ENCODE measurements around the gene ADPRM. TPM values are rescaled to one million over a fixed set of nuclear protein-coding genes. Genes with fewer than 3 reads are reported as not detected.

ADPRM gene, protein sequence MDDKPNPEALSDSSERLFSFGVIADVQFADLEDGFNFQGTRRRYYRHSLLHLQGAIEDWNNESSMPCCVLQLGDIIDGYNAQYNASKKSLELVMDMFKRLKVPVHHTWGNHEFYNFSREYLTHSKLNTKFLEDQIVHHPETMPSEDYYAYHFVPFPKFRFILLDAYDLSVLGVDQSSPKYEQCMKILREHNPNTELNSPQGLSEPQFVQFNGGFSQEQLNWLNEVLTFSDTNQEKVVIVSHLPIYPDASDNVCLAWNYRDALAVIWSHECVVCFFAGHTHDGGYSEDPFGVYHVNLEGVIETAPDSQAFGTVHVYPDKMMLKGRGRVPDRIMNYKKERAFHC
- total RNA-seq: 1 to 10 TPM; 3.6 to 9.6 (median 4.5) TPM
- long read RNA-seq, partial matches to known transcripts: 0 of 2 reads
- long read RNA-seq, other reads (novel, unspliced or antisense): 1 of 2 reads

DNA sequence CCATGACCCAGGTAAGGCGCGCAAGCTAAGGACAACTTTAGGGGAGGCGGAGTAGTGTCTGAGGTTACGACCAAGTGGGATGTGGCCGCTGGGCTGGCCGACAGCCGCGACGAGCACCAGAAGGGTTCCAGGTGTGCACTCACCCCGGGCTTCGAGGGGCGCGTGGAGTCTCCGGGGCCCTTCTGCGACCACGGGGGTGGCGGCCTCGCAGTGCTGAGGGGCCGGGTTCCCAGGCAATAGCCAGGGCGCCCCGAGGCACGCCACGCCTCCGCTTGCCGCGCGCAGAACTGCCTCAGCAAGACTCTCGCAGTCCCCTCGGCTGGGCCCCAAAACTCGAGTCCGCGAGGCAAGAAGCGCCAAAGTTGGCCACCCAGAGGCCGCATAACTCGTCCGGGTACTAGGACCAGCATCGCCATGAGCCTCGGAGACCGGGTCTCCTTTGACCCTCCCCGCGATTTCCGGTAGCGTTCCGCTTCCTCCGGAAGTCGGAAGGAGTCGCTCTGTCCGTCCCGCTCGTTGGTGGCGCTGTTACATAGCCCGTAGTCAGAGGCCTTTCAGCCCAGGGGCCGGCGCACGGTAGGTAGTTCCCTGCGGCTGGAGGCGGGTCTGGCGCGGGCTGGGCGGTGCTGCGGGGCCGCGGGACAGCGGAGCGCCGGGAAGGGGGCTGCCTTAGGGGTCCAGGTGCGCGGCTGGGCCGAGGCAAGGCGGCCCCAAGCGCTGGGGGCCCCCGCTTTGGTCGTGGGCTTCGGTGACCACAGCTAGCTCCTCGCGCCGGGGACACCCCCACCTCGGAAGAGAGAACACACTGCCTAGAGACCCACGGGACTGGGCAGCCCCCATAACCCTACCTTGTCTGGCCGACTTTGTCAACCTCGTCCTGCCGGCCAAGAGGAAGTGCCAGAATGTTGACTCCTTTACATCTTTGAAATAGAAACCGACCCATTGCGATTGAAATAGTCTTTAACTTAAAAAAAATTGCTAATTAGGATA, at the start of gene ADPRM, which contains the start of gene SCO1:
TSS of gene ADPRM (plus strand) at position 503 of the 990 bp plus-strand sequence. CDS start 7,333 bp downstream, outside the sequence.
TSS of gene SCO1 (minus strand) at position 442 of the 990 bp plus-strand sequence. CDS start at position 416, 26 bp downstream.
- Histone ChIP-seq H3K36me3 (peaks cover 0 to 28% (median 0%) of the 10 kb centered on the region in 4 donors), H3K4me3 (peak within 1 kb of the TSS; percentile 89 to 99 (median 95)), H3K9me3 (no peaks in the 10 kb centered on the region), H3K4me1 (peaks cover 0 to 26% (median 5%) of the 10 kb centered on the region in 4 donors), H3K27ac (peak within 1 kb of the TSS; percentile 92 to 97 (median 93)), H3K27me3 (no peaks in the 10 kb centered on the region)
- 1% methylated on average over 14 of the region's 84 CpGs for WGBS (ENCODE audit: insufficient coverage, low coverage, low lambda C conversion rate, missing lambda C conversion rate)
- TF ChIP-seq, protein P1, sequence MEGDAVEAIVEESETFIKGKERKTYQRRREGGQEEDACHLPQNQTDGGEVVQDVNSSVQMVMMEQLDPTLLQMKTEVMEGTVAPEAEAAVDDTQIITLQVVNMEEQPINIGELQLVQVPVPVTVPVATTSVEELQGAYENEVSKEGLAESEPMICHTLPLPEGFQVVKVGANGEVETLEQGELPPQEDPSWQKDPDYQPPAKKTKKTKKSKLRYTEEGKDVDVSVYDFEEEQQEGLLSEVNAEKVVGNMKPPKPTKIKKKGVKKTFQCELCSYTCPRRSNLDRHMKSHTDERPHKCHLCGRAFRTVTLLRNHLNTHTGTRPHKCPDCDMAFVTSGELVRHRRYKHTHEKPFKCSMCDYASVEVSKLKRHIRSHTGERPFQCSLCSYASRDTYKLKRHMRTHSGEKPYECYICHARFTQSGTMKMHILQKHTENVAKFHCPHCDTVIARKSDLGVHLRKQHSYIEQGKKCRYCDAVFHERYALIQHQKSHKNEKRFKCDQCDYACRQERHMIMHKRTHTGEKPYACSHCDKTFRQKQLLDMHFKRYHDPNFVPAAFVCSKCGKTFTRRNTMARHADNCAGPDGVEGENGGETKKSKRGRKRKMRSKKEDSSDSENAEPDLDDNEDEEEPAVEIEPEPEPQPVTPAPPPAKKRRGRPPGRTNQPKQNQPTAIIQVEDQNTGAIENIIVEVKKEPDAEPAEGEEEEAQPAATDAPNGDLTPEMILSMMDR (IDR thresholded peaks at IDR 0.05): peak; percentile 24 to 61 (median 56)
- TF ChIP-seq POLR2A (IDR thresholded peaks at IDR 0.05): peak; percentile 97
- peak; percentile 97 to 99 (median 98) for ATAC-seq
- DNase-seq: peak; percentile 96 to 97 (median 97)
- intact Hi-C loops (cut with DNase I): no loop called here

DNA sequence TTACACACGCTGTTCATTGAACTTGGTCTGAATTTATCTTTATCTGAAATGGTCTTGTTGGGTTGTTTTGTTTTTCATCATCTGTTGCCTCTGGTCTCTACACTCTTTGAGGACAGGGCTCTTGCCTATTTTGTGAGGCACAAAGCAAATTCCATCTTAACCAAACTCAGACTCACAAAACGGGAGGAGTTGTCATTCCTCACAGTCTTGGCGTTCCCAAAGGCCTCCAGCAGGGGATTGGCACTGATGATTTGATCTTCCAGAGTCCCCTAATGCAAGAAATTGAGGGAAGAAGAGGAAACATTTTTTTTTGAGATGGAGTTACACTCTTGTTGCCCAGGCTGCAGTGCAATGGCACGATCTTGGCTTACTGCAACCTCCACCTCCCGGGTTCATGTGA, 49.0 kb upstream of the ADPRM start:
- Histone ChIP-seq H3K27ac (no peak overlapping the region), H3K4me1 (no peaks in the 10 kb centered on the region), H3K4me3 (no peak overlapping the region), H3K36me3 (no peaks in the 10 kb centered on the region), H3K27me3 (no peaks in the 10 kb centered on the region), H3K9me3 (no peaks in the 10 kb centered on the region)
- 67% methylated on average over 3 of the region's 5 CpGs for WGBS (ENCODE audit: insufficient coverage, low coverage, low lambda C conversion rate, missing lambda C conversion rate)
- TF ChIP-seq POLR2A (IDR thresholded peaks at IDR 0.05): no peak
- TF ChIP-seq, protein P1 (IDR thresholded peaks at IDR 0.05): no peak
- ATAC-seq (no peak), DNase-seq (no peak)
- intact Hi-C loops (cut with DNase I): no loop called here

DNA sequence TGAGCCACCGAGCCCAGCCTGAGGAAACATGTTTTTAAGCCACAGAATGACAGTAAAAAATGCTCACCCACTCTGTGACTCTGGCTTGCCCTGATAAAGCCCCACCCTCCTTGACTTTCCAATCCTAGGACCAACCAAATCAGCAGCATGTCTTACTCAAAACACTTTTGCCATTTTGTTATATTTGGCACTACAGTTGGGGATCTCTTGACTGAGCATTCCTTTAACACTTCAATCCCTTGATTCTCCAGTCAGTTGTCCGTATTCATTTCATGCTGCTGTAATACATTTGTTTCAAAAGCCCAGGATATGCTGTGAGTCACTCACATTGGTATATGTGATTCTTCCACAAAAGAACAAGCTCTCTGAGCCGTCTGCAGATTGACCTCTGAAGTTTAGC, 48.4 kb upstream of the ADPRM start:
- intact Hi-C loops (cut with DNase I): no loop called here
- WGBS (ENCODE audit: insufficient coverage, low coverage, low lambda C conversion rate, missing lambda C conversion rate): 77% methylated on average over 2 of the region's 3 CpGs

DNA sequence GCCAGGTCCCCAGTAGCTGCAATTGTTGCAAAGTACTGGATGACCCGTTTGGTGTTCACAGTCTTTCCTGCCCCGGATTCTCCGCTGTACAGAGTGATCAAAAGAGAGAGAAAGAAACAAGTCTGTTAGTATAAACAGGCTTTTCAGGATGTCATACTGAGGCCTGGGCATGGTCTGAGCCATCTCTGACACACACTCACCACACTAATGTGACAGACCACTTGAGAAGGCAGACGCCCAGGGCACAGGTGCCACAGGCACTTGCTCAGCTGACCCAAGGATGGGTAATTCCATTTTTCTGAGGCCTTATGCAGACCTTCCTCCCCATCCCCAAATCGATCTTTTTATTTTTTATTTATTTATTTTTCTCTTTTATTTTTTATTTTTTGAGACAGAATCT, 47.8 kb upstream of the ADPRM start:
- intact Hi-C loops (cut with DNase I): loop anchor here in 1 of 2 donors (10.0 kb wide), 1 partner anchor 195 kb away; no protein-coding TSS in a partner anchor
- Histone ChIP-seq H3K4me1 (no peaks in the 10 kb centered on the region), H3K27ac (no peak overlapping the region), H3K36me3 (no peaks in the 10 kb centered on the region), H3K27me3 (no peaks in the 10 kb centered on the region), H3K4me3 (no peak overlapping the region), H3K9me3 (no peaks in the 10 kb centered on the region)
- TF ChIP-seq POLR2A (IDR thresholded peaks at IDR 0.05): no peak
- TF ChIP-seq, protein P1 (IDR thresholded peaks at IDR 0.05): no peak
- WGBS (ENCODE audit: insufficient coverage, low coverage, low lambda C conversion rate, missing lambda C conversion rate): 88% methylated on average over 5 of the region's 5 CpGs
- ATAC-seq (no peak), DNase-seq (no peak)

More for the DNA sequence above, 48.4 kb upstream of the ADPRM start:
- H3K27me3 ChIP-seq: no peaks in the 10 kb centered on the region
- H3K4me3 ChIP-seq: no peak overlapping the region
- no peaks in the 10 kb centered on the region for H3K4me1 ChIP-seq
- no peaks in the 10 kb centered on the region for H3K9me3 ChIP-seq
- no peaks in the 10 kb centered on the region for H3K36me3 ChIP-seq
- DNase-seq (no peak), ATAC-seq (no peak)
- no peak overlapping the region for H3K27ac ChIP-seq
- TF ChIP-seq, protein P1 (IDR thresholded peaks at IDR 0.05): no peak
- no peak for TF ChIP-seq POLR2A (IDR thresholded peaks at IDR 0.05)

Measured in right lobe of liver (tissue), 6 donors.